Liver (tissue), 9 donors: ENCODE results near the gene JPH3. TPM values are rescaled to one million over a fixed set of nuclear protein-coding genes. Genes with fewer than 3 reads are reported as not detected.

Experiments used
- DNase-seq: peaks from one replicate; pipeline ENCODE4 v3.0.0-alpha.2; 2017; ENCODE audit warnings: low spot score
- H3K27ac ChIP-seq, 2 donors: one replicate each; pipeline ENCODE4 v1.7.0; 2013; ENCODE audit warnings: inconsistent platforms in 2 of 2, low read length in 2 of 2, control low read depth in 1 of 2, low read depth in 1 of 2, mild to moderate bottlenecking in 1 of 2
- H3K27me3 ChIP-seq, 4 donors: one replicate each; pipeline versions ENCODE4 v1.6.1 to v1.7.0; 2013; ENCODE audit warnings: low read length in 3 of 4, inconsistent platforms in 1 of 4, mild to moderate bottlenecking in 1 of 4, moderate library complexity in 1 of 4; ENCODE audit not compliant: control insufficient read depth in 4 of 4, insufficient read depth in 4 of 4
- H3K36me3 ChIP-seq, 4 donors: one replicate each; pipeline versions ENCODE4 v1.6.1 to v1.7.0; 2013; ENCODE audit warnings: low read length in 3 of 4, mild to moderate bottlenecking in 3 of 4, low read depth in 1 of 4, moderate library complexity in 1 of 4; ENCODE audit not compliant: control insufficient read depth in 4 of 4, insufficient read depth in 3 of 4
- H3K4me1 ChIP-seq, 4 donors: one replicate each; pipeline versions ENCODE4 v1.6.1 to v1.7.0; 2013; ENCODE audit warnings: low read length in 3 of 4, mild to moderate bottlenecking in 3 of 4, moderate library complexity in 1 of 4; ENCODE audit not compliant: control insufficient read depth in 4 of 4, insufficient read depth in 4 of 4
- H3K4me3 ChIP-seq, 3 donors: one replicate each; pipeline versions ENCODE4 v1.6.1 to v1.7.0; 2013; ENCODE audit warnings: low read length in 3 of 3, control low read depth in 1 of 3, low read depth in 1 of 3, mild to moderate bottlenecking in 1 of 3
- H3K9ac ChIP-seq, 2 donors: one replicate each; pipeline ENCODE4 v1.7.0; 2013; ENCODE audit warnings: low read length in 2 of 2, mild to moderate bottlenecking in 2 of 2, moderate library complexity in 2 of 2, control low read depth in 1 of 2, low read depth in 1 of 2
- H3K9me3 ChIP-seq, 4 donors: one replicate each; pipeline versions ENCODE4 v1.6.1 to v1.7.0; 2013; ENCODE audit warnings: low read length in 3 of 4; ENCODE audit not compliant: control insufficient read depth in 4 of 4
- GABPA ChIP-seq, 2 donors: IDR thresholded peaks in 1 of 2; conservative IDR thresholded peaks in 1 of 2; 2 replicates each; pipeline ENCODE4 v1.6.1; 2016; ENCODE audit warnings: antibody characterized with exemption in 2 of 2, mild to moderate bottlenecking in 1 of 2, moderate library complexity in 1 of 2
- JUND ChIP-seq, 2 donors: IDR thresholded peaks; 2 replicates each; pipeline ENCODE4 v1.6.1; 2016; ENCODE audit warnings: antibody characterized with exemption in 2 of 2
- NR2F2 ChIP-seq: IDR thresholded peaks from 2 replicates; pipeline ENCODE4 v1.6.1; 2016; ENCODE audit warnings: antibody characterized with exemption
- SP1 ChIP-seq: IDR thresholded peaks from 2 replicates; pipeline ENCODE4 v1.6.1; 2018; ENCODE audit warnings: antibody characterized with exemption, mild to moderate bottlenecking
- WGBS: extraction: QIAGEN DNeasy Blood & Tissue Kit; methylation state at CpG from one replicate; pipeline ENCODE4 v1.1.7; 2013; 5-methylcytosine and 5-hydroxymethylcytosine counted together
- polyA plus RNA-seq, 2 donors: library from polyadenylated mRNA; stranded (reverse) in 1 of 2; unstranded in 1 of 2; fragments of 200-250 nt in 1 of 2; fragments of >200 nt in 1 of 2; fragmentation: Nextera tagmentation in 1 of 2; extraction: Ambion mirVana in 1 of 2; gene quantifications; one replicate each; pipeline versions ENCODE4 v1.2.1 to v1.2.3, GENCODE V29; 2013 to 2015
- total RNA-seq, 2 donors: library from RNA; depleted of rRNA; stranded (reverse); fragments of >200 nt; gene quantifications; one replicate each; pipeline ENCODE4 v1.2.3, GENCODE V29; 2014
- TF ChIP-seq, protein P1 (sequence below): IDR thresholded peaks from 2 replicates; pipeline ENCODE4 v1.6.1; 2016; ENCODE audit warnings: antibody characterized with exemption
- TF ChIP-seq, protein P2 (sequence below): fragments of 150-350 bp; IDR thresholded peaks from 2 replicates; pipeline ENCODE4 v1.5.1; 2017; ENCODE audit warnings: improper control_type of control experiment, low read depth, low read length; ENCODE audit not compliant: missing input control
- TF ChIP-seq, protein P3 (sequence below): IDR thresholded peaks from 2 replicates; pipeline ENCODE4 v1.6.1; 2016; ENCODE audit warnings: antibody characterized with exemption, mild to moderate bottlenecking
- donor health status: healthy.
- donor health status: healthy.
- donor health status: healthy.
- donor health status: healthy.
- donor health status: healthy.

The JPH3 gene
- total and polyA plus RNA-seq, 4 donors: under 0.01 to 0.09 (median 0.04) TPM

DNA sequence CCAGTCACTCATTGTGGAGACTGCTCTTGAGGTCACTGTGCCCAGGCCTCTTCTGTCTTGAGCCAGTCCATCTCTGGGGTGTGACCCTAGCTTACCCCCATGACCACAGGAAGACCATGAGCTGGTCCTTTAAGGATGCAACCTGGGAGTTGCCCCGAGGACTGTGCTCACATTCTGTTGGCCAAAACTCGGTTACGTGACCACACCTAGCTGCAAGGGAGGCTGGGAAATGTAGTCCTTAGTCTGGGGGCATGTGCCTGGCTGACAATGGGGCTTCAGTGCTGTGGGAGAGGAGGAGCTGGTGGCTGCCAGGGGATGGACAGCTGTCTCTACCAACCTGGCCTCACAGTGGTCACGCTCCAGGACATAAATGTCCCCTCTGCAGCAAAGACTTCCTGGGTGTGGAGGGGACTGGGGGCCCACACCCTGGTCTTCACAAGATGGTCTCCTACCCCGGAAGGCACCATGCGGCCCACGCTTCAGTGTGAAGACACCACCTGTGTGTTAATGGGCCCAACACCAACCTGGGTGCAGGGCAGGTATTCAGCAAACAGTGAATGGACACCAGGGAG, 55.4 kb downstream of the JPH3 start:
- Histone ChIP-seq H3K9ac (no peak overlapping the region), H3K36me3 (no peaks in the 10 kb centered on the region), H3K27me3 (peaks cover 0 to 6% (median 1%) of the 10 kb centered on the region in 4 donors), H3K4me1 (no peaks in the 10 kb centered on the region), H3K27ac (no peak overlapping the region), H3K4me3 (no peak overlapping the region), H3K9me3 (peaks cover 0 to 7% (median 3%) of the 10 kb centered on the region in 4 donors)
- DNase-seq: no peak
- 72% methylated on average over 7 of the region's 7 CpGs for WGBS
- TF ChIP-seq NR2F2 (no peak), GABPA (IDR thresholded peaks at IDR 0.05 in 1 of 2, conservative IDR thresholded peaks at IDR 0.05 in 1 of 2) (no peak)
- TF ChIP-seq, protein P1, sequence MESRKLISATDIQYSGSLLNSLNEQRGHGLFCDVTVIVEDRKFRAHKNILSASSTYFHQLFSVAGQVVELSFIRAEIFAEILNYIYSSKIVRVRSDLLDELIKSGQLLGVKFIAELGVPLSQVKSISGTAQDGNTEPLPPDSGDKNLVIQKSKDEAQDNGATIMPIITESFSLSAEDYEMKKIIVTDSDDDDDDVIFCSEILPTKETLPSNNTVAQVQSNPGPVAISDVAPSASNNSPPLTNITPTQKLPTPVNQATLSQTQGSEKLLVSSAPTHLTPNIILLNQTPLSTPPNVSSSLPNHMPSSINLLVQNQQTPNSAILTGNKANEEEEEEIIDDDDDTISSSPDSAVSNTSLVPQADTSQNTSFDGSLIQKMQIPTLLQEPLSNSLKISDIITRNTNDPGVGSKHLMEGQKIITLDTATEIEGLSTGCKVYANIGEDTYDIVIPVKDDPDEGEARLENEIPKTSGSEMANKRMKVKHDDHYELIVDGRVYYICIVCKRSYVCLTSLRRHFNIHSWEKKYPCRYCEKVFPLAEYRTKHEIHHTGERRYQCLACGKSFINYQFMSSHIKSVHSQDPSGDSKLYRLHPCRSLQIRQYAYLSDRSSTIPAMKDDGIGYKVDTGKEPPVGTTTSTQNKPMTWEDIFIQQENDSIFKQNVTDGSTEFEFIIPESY: no peak
- TF ChIP-seq, protein P2, sequence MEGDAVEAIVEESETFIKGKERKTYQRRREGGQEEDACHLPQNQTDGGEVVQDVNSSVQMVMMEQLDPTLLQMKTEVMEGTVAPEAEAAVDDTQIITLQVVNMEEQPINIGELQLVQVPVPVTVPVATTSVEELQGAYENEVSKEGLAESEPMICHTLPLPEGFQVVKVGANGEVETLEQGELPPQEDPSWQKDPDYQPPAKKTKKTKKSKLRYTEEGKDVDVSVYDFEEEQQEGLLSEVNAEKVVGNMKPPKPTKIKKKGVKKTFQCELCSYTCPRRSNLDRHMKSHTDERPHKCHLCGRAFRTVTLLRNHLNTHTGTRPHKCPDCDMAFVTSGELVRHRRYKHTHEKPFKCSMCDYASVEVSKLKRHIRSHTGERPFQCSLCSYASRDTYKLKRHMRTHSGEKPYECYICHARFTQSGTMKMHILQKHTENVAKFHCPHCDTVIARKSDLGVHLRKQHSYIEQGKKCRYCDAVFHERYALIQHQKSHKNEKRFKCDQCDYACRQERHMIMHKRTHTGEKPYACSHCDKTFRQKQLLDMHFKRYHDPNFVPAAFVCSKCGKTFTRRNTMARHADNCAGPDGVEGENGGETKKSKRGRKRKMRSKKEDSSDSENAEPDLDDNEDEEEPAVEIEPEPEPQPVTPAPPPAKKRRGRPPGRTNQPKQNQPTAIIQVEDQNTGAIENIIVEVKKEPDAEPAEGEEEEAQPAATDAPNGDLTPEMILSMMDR: no peak

DNA sequence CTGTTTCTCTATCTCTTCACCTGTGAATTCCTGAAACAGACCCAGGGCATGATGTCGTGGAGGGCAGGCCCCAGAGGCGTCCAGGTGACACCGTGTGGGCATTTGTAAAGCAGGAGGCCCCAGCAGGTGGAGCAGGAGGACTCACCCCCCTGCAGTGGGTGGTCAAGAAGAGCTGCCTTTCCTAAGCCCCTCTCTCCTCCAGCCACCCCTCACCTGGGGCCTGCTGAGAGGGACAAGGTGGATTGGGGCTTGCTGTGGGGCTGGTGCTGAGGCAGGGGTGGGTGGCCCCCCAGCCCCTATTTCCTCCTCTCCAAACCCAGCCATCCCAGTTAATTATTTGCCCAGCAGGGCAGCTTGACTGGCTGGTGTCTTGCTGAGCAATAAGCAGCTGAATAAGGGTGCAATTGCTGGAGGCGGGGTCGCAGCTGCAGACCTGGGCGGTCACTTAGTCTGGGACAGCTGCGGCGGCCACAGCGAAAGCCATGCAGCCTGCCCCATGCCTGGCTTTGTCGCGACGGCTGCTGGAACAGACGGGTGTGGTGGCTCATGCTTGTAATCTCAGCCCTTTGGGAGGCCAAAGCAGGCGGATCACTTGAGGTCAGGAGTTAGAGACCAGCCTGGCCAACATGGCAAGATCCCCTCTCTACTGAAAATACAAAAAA, 56.4 kb downstream of the JPH3 start:
- Histone ChIP-seq H3K4me1 (no peaks in the 10 kb centered on the region), H3K4me3 (no peak overlapping the region), H3K9ac (no peak overlapping the region), H3K9me3 (peaks cover 0 to 7% (median 3%) of the 10 kb centered on the region in 4 donors), H3K27me3 (peaks cover 0 to 6% (median 0%) of the 10 kb centered on the region in 4 donors), H3K36me3 (no peaks in the 10 kb centered on the region), H3K27ac (no peak overlapping the region)
- DNase-seq: no peak
- TF ChIP-seq JUND (IDR thresholded peaks at IDR 0.05): no peak
- 42% methylated on average over 14 of the region's 14 CpGs for WGBS

DNA sequence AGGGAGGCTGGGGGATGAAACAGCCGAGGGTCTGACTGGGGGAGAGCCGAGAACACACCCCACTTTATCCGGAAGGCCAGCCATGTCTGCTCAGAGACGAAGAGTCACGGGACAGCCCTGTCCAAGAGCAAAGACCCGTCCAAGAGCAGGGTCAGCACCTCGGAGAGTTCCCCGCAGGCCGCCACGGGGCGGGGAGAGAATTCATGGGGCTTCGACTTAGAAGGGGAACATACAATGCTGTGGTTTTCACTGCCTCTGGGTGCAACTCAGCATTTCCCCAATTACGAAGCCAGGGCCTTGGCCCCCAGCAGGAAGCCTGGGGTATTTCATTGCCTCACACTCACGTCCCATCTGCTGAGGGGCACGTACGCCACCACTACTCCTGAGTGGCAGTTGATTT, 59.3 kb downstream of the JPH3 start:
- WGBS: 16% methylated on average over 16 of the region's 16 CpGs
- H3K27me3 ChIP-seq: peaks cover 0 to 6% (median 0%) of the 10 kb centered on the region in 4 donors

More for the DNA sequence above, 59.3 kb downstream of the JPH3 start:
- peak; percentile 56 for DNase-seq
- H3K27ac ChIP-seq: no peak overlapping the region
- TF ChIP-seq, protein P3, sequence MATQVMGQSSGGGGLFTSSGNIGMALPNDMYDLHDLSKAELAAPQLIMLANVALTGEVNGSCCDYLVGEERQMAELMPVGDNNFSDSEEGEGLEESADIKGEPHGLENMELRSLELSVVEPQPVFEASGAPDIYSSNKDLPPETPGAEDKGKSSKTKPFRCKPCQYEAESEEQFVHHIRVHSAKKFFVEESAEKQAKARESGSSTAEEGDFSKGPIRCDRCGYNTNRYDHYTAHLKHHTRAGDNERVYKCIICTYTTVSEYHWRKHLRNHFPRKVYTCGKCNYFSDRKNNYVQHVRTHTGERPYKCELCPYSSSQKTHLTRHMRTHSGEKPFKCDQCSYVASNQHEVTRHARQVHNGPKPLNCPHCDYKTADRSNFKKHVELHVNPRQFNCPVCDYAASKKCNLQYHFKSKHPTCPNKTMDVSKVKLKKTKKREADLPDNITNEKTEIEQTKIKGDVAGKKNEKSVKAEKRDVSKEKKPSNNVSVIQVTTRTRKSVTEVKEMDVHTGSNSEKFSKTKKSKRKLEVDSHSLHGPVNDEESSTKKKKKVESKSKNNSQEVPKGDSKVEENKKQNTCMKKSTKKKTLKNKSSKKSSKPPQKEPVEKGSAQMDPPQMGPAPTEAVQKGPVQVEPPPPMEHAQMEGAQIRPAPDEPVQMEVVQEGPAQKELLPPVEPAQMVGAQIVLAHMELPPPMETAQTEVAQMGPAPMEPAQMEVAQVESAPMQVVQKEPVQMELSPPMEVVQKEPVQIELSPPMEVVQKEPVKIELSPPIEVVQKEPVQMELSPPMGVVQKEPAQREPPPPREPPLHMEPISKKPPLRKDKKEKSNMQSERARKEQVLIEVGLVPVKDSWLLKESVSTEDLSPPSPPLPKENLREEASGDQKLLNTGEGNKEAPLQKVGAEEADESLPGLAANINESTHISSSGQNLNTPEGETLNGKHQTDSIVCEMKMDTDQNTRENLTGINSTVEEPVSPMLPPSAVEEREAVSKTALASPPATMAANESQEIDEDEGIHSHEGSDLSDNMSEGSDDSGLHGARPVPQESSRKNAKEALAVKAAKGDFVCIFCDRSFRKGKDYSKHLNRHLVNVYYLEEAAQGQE: peak; percentile 98
- no peak for TF ChIP-seq SP1
- H3K4me1 ChIP-seq: no peaks in the 10 kb centered on the region
- H3K9me3 ChIP-seq: peaks cover 0 to 7% (median 3%) of the 10 kb centered on the region in 4 donors
- no peaks in the 10 kb centered on the region for H3K36me3 ChIP-seq
- H3K4me3 ChIP-seq: no peak overlapping the region
- H3K9ac ChIP-seq: no peak overlapping the region
